HG03457 (cell line): ENCODE measurements around the gene CEMP1.

Source experiments
- ATAC-seq: cut with Tn5 transposase; IDR thresholded peaks from one replicate; pipeline ENCODE4 v1.9.1; 2021; ENCODE audit warnings: moderate number of reproducible peaks; ENCODE audit not compliant: unreplicated experiment

The CEMP1 gene

GRCh38 chr16:2486645-2487516, 44.3 kb downstream of the CEMP1 start:
- ATAC-seq = peak; percentile 51

- no peak for ATAC-seq
These were observed 45.2 kb downstream of the CEMP1 start for GRCh38 chr16:2485811-2486507.

GRCh38 chr16:2484898-2485508, 46.2 kb downstream of the CEMP1 start:
- ATAC-seq = no peak

- no peak for ATAC-seq
These were observed 47.0 kb downstream of the CEMP1 start for GRCh38 chr16:2483939-2484897.

- no peak for ATAC-seq
These were observed 48.3 kb downstream of the CEMP1 start for GRCh38 chr16:2482708-2483534.

GRCh38 chr16:2482249-2482648, 49.0 kb downstream of the CEMP1 start:
- no peak for ATAC-seq

GRCh38 chr16:2481676-2482075, 49.5 kb downstream of the CEMP1 start:
- no peak for ATAC-seq

GRCh38 chr16:2480948-2481347, 50.3 kb downstream of the CEMP1 start:
- ATAC-seq = no peak
